RWPE1 (cell line): ENCODE data around the gene DUSP5.

Experiments
- CTCF ChIA-PET: fragments of 350-600 bp; sonication (Branson Sonifier 250); formaldehyde crosslinking; extraction: SDS; loops from one replicate; lab custom pipeline; 2021; lab: Yijun Ruan, JAX
- POLR2A ChIA-PET: fragments of 400-600 bp; formaldehyde crosslinking; extraction: SDS; loops from one replicate; lab custom pipeline; 2020; ENCODE audit warnings: antibody characterized with exemption; ENCODE audit not compliant: low non-redundant PET; lab: Yijun Ruan, JAX
- DNase-seq: peaks from one replicate; pipeline ENCODE4 v3.0.0; 2012; ENCODE audit warnings: low spot score
- H3K27ac ChIP-seq: fragments of 450-650 bp; 2 replicates; pipeline ENCODE4 v1.5.1; 2017
- TF ChIP-seq, protein P1 (sequence below): fragments of 450-650 bp; conservative IDR thresholded peaks from 2 replicates; pipeline ENCODE4 v1.5.1; 2017; ENCODE audit warnings: low read depth, mild to moderate bottlenecking

DUSP5 gene

DNA sequence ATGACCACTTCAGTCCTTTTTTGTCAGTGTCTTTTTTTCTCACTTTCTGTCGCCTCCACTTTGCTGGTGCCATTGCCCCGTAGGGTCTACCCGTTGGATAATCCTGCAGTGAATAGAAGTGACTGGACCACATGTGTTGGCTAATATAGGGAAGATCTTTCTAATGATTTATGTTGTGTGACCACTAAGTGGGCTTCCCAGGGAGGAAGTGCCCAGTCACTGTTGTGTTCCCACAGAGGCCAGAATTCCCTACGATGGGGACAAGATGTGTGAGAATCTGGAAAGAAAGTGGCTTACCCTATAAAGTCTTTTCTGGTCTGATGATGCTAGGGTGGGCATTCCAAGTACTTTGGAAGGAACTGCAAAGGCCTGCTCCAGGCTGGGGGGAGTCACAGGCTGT, 41.4 kb downstream of the DUSP5 start:
- CTCF ChIA-PET: interaction anchor here (1.1 kb wide), 1 partner anchor 11 kb away, joined by 6 read pairs; no protein-coding TSS in a partner anchor
- TF ChIP-seq, protein P1, sequence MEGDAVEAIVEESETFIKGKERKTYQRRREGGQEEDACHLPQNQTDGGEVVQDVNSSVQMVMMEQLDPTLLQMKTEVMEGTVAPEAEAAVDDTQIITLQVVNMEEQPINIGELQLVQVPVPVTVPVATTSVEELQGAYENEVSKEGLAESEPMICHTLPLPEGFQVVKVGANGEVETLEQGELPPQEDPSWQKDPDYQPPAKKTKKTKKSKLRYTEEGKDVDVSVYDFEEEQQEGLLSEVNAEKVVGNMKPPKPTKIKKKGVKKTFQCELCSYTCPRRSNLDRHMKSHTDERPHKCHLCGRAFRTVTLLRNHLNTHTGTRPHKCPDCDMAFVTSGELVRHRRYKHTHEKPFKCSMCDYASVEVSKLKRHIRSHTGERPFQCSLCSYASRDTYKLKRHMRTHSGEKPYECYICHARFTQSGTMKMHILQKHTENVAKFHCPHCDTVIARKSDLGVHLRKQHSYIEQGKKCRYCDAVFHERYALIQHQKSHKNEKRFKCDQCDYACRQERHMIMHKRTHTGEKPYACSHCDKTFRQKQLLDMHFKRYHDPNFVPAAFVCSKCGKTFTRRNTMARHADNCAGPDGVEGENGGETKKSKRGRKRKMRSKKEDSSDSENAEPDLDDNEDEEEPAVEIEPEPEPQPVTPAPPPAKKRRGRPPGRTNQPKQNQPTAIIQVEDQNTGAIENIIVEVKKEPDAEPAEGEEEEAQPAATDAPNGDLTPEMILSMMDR: no peak
- no peak overlapping the region for H3K27ac ChIP-seq
- POLR2A ChIA-PET: no interaction called here
- no peak for DNase-seq

DNA sequence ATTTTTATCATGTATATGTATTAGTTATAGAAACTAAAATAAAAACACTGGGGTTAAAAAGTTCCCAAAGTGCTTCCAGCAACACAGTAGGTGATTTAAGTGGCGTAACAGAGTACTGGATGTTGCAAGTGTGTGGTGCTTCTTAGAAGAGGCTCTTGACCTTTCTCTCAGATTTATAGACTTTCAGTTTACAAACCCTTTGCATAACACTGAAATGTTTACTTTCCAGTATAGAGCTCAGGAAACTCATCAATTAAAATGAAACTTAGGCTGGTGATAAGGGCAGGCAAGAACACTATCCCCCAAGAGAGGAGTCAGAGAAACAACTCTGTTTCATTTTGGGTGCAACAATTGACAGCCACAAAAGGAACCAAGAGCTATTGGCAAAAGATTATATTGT, 42.3 kb downstream of the DUSP5 start:
- TF ChIP-seq, protein P1: no peak
- POLR2A ChIA-PET: no interaction called here

DNA sequence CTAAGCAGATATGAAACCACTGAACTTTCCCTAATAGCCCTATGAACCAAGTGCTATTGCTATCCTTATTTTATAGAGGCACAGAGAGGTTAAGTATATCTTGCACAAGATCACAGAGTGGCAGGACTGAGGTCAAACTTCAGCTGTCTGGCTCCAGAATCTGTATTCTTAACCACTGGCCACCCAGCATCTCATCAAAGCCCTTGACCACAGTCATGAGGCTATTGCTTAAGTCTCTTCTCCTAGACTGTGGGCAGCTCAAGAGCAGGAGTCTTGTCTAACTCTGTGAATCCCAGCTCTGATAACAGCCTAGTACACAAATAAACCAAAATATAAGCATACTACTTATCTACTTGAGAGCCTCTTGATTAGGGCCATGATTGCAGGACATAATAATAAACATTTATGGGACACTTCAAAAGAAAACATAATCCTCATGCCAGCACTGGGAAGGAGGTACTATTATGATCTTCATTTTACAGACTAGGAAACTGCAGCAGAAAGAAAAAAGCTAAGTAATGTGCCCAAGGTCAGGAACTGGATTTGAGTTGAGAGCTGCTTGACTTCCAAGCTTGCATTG, 47.3 kb downstream of the DUSP5 start:
- ChIA-PET POLR2A (no interaction called here), CTCF (interaction anchor here (0.6 to 1.5 kb wide), 4 partner anchors 13 to 235 kb away, joined by 3 to 5 read pairs (median 3); no protein-coding TSS in a partner anchor)
- DNase-seq: no peak

More for the DNA sequence above, 42.3 kb downstream of the DUSP5 start:
- no peak for DNase-seq
- CTCF ChIA-PET: interaction anchor here (0.7 kb wide), 1 partner anchor 423 kb away, joined by 3 read pairs; no protein-coding TSS in a partner anchor
- no peak overlapping the region for H3K27ac ChIP-seq

DNA sequence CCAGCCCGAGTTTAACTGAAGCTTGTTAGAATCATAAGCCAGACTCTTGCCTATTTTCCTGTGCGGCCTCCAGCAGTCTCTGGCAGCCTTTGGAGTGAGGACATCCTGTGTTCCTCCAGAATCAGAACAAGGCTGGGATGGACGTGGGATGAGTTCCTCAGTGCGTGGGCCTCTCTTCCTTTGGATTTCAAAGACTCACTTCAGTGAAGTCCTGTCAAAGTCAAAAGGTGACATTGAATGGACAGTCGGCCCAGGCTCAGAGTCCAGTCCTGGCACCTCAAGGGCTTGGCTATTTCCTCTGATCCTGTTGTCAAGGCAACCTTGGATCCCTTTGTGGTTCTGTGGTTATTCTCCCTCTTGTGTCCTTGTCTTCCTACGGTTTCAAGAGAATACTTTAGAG, 48.4 kb downstream of the DUSP5 start:
- CTCF ChIA-PET: interaction anchor here (0.8 to 1.6 kb wide), 6 partner anchors 14 to 240 kb away, joined by 3 to 7 read pairs (median 6); no protein-coding TSS in a partner anchor
- TF ChIP-seq, protein P1: no peak

More for the DNA sequence above, 47.3 kb downstream of the DUSP5 start:
- no peak overlapping the region for H3K27ac ChIP-seq
- TF ChIP-seq, protein P1: no peak

DNA sequence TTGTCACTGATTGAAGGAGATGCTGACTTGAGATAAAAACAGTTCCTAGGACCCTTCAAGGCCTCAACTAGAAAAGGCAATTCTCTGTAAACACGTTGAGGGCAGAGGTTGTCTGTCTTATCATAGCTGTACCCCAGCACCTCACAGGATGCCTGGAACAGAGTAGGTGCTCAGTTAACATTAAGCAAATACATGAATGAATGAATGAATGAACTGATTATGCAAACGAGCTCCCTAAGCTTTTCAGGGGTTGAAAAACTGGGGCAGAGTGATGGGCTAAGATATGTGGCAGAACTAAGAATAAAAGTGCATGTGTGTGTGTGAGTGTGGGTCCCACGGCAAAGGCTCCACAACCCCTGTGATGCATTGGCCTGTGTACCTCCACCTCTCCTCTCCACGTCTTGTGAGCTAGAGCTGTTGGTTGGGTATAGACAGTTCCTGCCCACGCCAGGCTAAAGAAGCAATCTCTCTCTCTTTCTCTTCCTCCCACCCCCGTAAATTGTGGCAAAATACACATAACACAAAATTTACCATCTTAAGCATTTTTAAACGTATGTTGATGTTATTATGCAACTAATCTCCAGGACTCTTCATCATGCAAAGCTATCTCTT, 48.9 kb downstream of the DUSP5 start:
- TF ChIP-seq, protein P1: no peak
- no peak for DNase-seq
- no peak overlapping the region for H3K27ac ChIP-seq
- CTCF ChIA-PET: interaction anchor here (0.5 to 1.6 kb wide), 13 partner anchors 15 to 241 kb away, joined by 3 to 7 read pairs (median 4); no protein-coding TSS in a partner anchor
- POLR2A ChIA-PET: no interaction called here

More for the DNA sequence above, 48.4 kb downstream of the DUSP5 start:
- POLR2A ChIA-PET: no interaction called here
- H3K27ac ChIP-seq: no peak overlapping the region
- DNase-seq: no peak

DNA sequence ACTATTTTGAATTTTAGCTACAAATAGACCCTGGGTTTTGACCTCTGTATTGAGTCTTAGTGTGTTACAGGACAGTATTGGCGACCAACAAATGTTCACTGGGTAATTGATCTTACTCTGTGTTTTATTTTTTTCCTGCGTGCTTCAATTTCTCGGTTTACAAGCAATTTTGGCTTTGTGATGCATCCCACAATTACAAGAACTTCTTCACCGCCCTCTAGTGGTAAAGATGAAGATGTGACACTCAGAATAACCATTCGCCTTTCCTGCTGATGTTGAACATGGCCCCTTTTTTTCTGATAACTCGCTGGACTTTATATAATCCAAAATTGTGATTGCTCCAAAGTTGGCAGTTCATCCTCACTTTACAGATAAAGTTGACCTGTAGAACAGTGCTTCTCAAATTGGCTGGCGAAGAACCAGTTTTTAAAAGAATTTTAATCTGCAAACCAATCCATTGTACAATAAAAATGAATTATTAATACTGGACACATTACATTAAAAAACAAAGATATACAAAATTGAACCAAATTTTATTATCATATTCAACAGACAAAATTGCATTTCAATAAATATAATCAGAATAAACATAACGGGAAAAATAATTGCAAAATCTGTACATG, 49.5 kb downstream of the DUSP5 start:
- peak; percentile 69 for DNase-seq
- ChIA-PET CTCF (interaction anchor here (0.5 to 1.6 kb wide), 14 partner anchors 16 to 241 kb away, joined by 3 to 7 read pairs (median 4); no protein-coding TSS in a partner anchor), POLR2A (no interaction called here)
- no peak overlapping the region for H3K27ac ChIP-seq
- TF ChIP-seq, protein P1: peak; percentile 80
